ENCODE results near the gene ATP8B1. TPM values are rescaled to one million over a fixed set of nuclear protein-coding genes. Genes with fewer than 3 reads are reported as not detected.

The ATP8B1 gene
- total RNA-seq, 1 donor from 2014 or later, result 14.4 TPM

DNA sequence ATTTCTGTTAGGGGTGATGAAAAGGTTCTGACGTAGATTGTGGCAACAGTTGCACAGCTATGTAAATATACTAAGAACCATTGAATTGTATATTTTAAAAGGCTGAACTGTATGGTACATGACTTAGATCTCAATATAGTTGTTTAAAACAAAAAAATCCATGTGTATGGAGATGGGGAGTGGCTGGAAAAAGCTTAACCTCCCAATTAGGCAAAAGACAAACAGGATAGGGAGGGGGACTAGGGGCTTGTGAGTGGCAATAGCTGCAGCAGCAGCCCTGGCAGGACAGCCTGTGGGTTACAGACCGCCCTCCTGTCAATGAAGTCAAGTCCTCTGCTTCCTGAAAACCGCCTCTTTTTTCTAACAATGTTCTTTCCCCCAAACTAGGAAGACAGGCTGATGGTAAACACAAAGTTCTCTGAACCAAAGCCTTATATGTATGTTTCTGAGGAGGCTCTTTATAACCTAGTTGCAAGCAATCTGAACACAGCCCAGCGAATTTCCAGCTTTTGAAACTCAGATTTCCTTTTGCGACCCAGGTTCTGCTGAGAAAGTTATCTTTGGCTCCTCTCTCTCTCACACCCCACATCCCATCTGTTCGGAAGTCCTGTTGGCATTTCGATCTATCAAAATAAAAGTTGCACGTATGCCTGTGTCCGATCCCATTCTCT is 10.3 kb downstream of the ATP8B1 start:
- DNase-seq (ENCODE audit: low read depth), result no peak
- TF ChIP-seq CTCF (conservative IDR thresholded peaks at IDR 0.05; ENCODE audit: low read depth, low read length), result no peak
- no peak overlapping the region for H3K4me3 ChIP-seq (ENCODE audit: low read depth, low read length)

GRCh38 chr18:57791911-57792310 is 11.2 kb downstream of the ATP8B1 start:
- TF ChIP-seq CTCF (conservative IDR thresholded peaks at IDR 0.05; ENCODE audit: low read depth, low read length), result no peak
- no peak overlapping the region for H3K4me3 ChIP-seq (ENCODE audit: low read depth, low read length)
- DNase-seq (ENCODE audit: low read depth), result no peak

DNA sequence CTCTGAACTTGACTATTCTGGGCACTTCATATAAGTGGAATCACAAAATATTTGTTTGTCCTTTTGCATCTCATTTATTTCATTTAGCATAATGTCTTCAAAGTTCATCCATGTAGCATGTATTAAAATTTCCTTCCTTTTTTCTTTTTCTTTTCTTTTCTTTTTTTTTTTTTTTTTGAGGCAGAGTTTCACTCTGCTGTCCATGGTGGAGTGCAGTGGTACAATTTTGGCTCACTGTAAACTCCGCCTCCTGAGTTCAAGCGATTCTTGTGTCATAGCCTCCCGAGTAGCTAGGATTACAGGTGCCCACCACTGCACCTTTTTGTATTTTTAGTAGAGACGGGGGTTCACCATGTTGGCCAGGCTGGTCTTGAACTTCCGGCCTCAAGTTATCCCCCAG is 11.9 kb downstream of the ATP8B1 start:
- TF ChIP-seq CTCF (conservative IDR thresholded peaks at IDR 0.05; ENCODE audit: low read depth, low read length), result no peak
- DNase-seq (ENCODE audit: low read depth), result no peak
- H3K4me3 ChIP-seq (ENCODE audit: low read depth, low read length), result no peak overlapping the region

- DNase-seq (ENCODE audit: low read depth), result no peak
- no peak overlapping the region for H3K4me3 ChIP-seq (ENCODE audit: low read depth, low read length)
- TF ChIP-seq CTCF (conservative IDR thresholded peaks at IDR 0.05; ENCODE audit: low read depth, low read length), result no peak
Observed at GRCh38 chr18:57790316-57790715, 12.8 kb downstream of the ATP8B1 start.

- DNase-seq (ENCODE audit: low read depth), result no peak
- no peak for TF ChIP-seq CTCF (conservative IDR thresholded peaks at IDR 0.05; ENCODE audit: low read depth, low read length)
- H3K4me3 ChIP-seq (ENCODE audit: low read depth, low read length), result no peak overlapping the region
Observed at GRCh38 chr18:57789759-57790158, 13.4 kb downstream of the ATP8B1 start.

GRCh38 chr18:57789090-57789489 is 14.0 kb downstream of the ATP8B1 start:
- no peak overlapping the region for H3K4me3 ChIP-seq (ENCODE audit: low read depth, low read length)
- no peak for TF ChIP-seq CTCF (conservative IDR thresholded peaks at IDR 0.05; ENCODE audit: low read depth, low read length)
- no peak for DNase-seq (ENCODE audit: low read depth)

GRCh38 chr18:57787068-57787685 is 15.9 kb downstream of the ATP8B1 start:
- H3K4me3 ChIP-seq (ENCODE audit: low read depth, low read length), result no peak overlapping the region
- TF ChIP-seq CTCF (conservative IDR thresholded peaks at IDR 0.05; ENCODE audit: low read depth, low read length), result no peak
- DNase-seq (ENCODE audit: low read depth), result no peak

Measured in epithelial cell of proximal tubule (primary cell).